Small intestine (tissue), 7 donors: ENCODE data around the gene FDX1. TPM values are rescaled to one million over a fixed set of nuclear protein-coding genes. Genes with fewer than 3 reads are reported as not detected.
"Not testable (repeated sequence)": the region's sequence is repeated elsewhere in the genome, so short reads cannot be mapped to it uniquely, and the experiment has no call there.

Experiments
- DNase-seq, 2 donors: peaks; one replicate each; pipeline versions ENCODE4 v3.0.0 to v3.0.0-alpha.2; 2013
- FAIRE-seq: peaks from 2 replicates; lab custom pipeline; 2012; peaks lifted over from hg19 to GRCh38; lab: Jason Lieb, UNC
- H3K27ac ChIP-seq, 3 donors: one replicate each; pipeline ENCODE4 v1.5.1; 2013; ENCODE audit warnings: low read length in 2 of 3, mild to moderate bottlenecking in 2 of 3, control low read depth in 1 of 3, inconsistent platforms in 1 of 3, low read depth in 1 of 3, moderate library complexity in 1 of 3
- H3K27me3 ChIP-seq, 3 donors: one replicate each; pipeline ENCODE4 v1.6.1; 2013; ENCODE audit warnings: low read length in 3 of 3, inconsistent platforms in 1 of 3; ENCODE audit not compliant: control insufficient read depth in 3 of 3, insufficient read depth in 3 of 3
- H3K36me3 ChIP-seq, 3 donors: one replicate each; pipeline ENCODE4 v1.6.1; 2013; ENCODE audit warnings: low read length in 3 of 3, inconsistent platforms in 1 of 3, low read depth in 1 of 3, mild to moderate bottlenecking in 1 of 3, moderate library complexity in 1 of 3; ENCODE audit not compliant: control insufficient read depth in 3 of 3, insufficient read depth in 2 of 3
- H3K4me1 ChIP-seq, 3 donors: one replicate each; pipeline ENCODE4 v1.6.1; 2013; ENCODE audit warnings: low read length in 2 of 3, inconsistent platforms in 1 of 3, low read depth in 1 of 3, mild to moderate bottlenecking in 1 of 3, moderate library complexity in 1 of 3; ENCODE audit not compliant: control insufficient read depth in 3 of 3, insufficient read depth in 2 of 3
- H3K4me3 ChIP-seq, 3 donors: one replicate each; pipeline ENCODE4 v1.5.1; 2013; ENCODE audit warnings: low read length in 3 of 3, control low read depth in 1 of 3, inconsistent platforms in 1 of 3, low read depth in 1 of 3, mild to moderate bottlenecking in 1 of 3, moderate library complexity in 1 of 3
- H3K9me3 ChIP-seq, 2 donors: one replicate each; pipeline ENCODE4 v1.6.1; 2013; ENCODE audit warnings: low read depth in 1 of 2, low read length in 1 of 2; ENCODE audit not compliant: control insufficient read depth in 2 of 2, insufficient read depth in 1 of 2
- WGBS, 3 donors: extraction: QIAGEN DNeasy Blood & Tissue Kit; methylation state at CpG; one replicate each; pipeline ENCODE4 v1.1.7; 2013; 5-methylcytosine and 5-hydroxymethylcytosine counted together
- polyA plus RNA-seq, 4 donors: library from polyadenylated mRNA; stranded (reverse) in 3 of 4; unstranded in 1 of 4; fragments of 200-250 nt in 3 of 4; fragments of 120-200 nt in 1 of 4; gene quantifications; one replicate each; pipeline versions ENCODE4 v1.2.1 to v1.2.3, GENCODE V29; 2013
- donor health status: healthy with polysubstance abuse.
- donor health status: control.
- donor health status: control.
- donor health status: Bipolar disorder and iron deficiency.
- donor health status: healthy.

Gene FDX1
- polyA plus RNA-seq, 4 donors = 20.4 to 47.0 (median 33.2) TPM

DNA sequence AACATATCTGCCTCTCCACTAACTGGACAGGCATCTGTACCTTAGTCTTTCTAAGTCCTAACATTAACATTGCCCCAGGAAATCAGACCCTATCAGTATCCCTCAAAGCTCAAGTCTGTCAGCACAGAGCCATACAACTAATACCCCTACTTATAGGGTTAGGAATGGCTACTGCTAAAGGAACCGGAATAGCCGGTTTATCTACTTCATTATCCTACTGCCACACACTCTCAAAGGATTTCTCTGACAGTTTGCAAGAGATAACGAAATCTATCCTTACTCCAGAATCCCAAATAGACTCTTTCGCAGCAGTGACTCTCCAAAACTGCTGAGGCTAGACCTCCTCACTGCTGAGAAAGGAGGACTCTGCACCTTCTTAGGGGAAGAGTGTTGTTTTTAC is 24.1 kb upstream of the FDX1 start:
- not testable (repeated sequence) for FAIRE-seq, H3K27me3 ChIP-seq, H3K27ac ChIP-seq, H3K4me1 ChIP-seq, H3K36me3 ChIP-seq, H3K4me3 ChIP-seq
- peaks cover 0 to 15% of the 10 kb centered on the region in 2 donors for H3K9me3 ChIP-seq
- WGBS, 3 donors = 55 to 67% (median 63%) methylated on average over 4 of the region's 4 CpGs
- DNase-seq = peak in 1 of 2 donors; percentile 14

DNA sequence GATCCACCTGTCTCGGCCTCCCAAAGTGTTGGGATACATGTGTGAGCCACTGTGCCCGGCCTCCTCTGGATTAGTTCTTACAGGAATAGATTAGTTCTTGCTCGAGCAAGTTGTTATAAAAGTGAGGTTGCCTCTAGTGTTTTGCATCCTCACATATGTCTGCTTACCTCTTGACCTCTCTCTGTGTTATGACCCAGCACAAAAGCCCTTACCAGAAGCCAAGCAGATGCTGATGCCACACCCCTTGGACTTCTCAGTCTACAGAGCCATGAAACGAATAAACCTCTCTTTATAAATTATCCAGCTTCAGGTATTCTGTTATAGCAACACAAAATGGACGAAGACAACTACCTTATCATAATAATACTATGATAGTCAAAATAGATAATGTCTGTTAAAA is 22.4 kb upstream of the FDX1 start:
- DNase-seq (no peak), FAIRE-seq (no peak)
- Histone ChIP-seq H3K27ac (no peak overlapping the region), H3K27me3 (no peaks in the 10 kb centered on the region), H3K36me3 (no peaks in the 10 kb centered on the region), H3K9me3 (peaks cover 0 to 15% of the 10 kb centered on the region in 2 donors), H3K4me3 (no peak overlapping the region), H3K4me1 (no peaks in the 10 kb centered on the region)
- WGBS, 3 donors = 80 to 85% (median 80%) methylated on average over 5 of the region's 5 CpGs

DNA sequence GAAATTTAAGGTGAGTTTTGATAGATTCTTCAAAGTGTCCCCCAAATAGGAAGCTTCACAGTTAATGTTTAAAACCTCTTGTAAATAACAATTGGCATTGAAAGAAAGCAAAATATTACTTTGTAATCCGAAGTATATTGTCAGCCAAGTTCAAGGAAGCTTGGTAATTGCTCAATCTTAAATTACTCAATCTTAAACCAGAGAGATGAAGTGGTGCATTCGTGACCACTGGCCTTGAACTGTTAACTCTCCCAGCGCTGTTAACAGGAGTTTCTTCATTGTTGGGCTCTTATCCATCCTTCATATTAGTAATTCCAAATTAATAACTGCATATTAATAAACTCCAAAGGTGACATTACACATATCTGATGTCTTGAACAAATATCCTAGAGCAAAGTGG is 20.6 kb upstream of the FDX1 start:
- peaks cover 0 to 15% of the 10 kb centered on the region in 2 donors for H3K9me3 ChIP-seq
- H3K4me3 ChIP-seq = no peak overlapping the region
- FAIRE-seq = no peak
- H3K27me3 ChIP-seq = no peaks in the 10 kb centered on the region
- peak in 1 of 2 donors; percentile 8 for DNase-seq
- no peaks in the 10 kb centered on the region for H3K4me1 ChIP-seq
- H3K36me3 ChIP-seq = no peaks in the 10 kb centered on the region
- WGBS, 3 donors = 10 to 34% (median 27%) methylated on average over 3 of the region's 3 CpGs
- no peak overlapping the region for H3K27ac ChIP-seq

DNA sequence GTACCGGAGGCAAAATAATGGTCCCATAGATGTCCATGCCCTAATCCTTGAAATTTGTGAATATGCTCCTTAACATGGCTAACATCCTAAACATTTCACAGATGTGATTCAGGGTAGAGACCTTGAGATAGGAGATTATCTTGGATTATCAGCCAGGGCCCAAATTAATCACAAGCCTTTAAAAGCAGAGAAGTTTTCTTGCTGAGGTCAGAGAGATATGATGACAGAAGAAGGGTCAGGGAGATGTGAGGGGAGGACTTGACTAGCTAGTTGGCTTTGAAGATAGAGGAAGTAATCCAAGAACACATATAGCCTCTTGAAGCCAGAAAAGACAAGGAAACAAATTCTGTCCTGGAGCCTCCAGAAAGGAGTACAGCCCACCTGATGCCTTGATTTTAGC is 19.1 kb upstream of the FDX1 start:
- FAIRE-seq = no peak
- peaks cover 0 to 15% of the 10 kb centered on the region in 2 donors for H3K9me3 ChIP-seq
- H3K4me1 ChIP-seq = no peaks in the 10 kb centered on the region
- no peak overlapping the region for H3K27ac ChIP-seq
- no peaks in the 10 kb centered on the region for H3K36me3 ChIP-seq
- H3K27me3 ChIP-seq = no peaks in the 10 kb centered on the region
- no peak for DNase-seq
- 91 to 98% (median 96%) methylated on average over 1 of the region's 1 CpG for WGBS, 3 donors
- no peak overlapping the region for H3K4me3 ChIP-seq

DNA sequence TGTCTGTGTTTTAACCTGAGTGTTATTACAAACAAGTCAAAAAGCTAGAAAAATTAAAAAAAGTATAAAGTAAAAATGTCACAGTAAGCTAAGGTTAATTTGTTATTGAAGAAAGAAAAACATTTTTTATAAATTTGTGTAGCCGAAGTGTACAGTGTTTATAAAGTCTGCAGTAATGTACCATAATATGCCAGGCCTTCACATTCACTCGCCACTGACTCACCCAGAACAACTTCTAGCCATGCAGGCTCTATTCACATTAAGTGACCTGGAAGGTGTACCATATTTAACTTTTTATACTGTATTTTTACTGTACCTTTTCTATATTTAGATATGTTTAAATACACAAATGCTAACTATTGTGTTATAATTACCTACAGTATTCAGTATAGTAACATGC is 14.7 kb upstream of the FDX1 start:
- Histone ChIP-seq H3K4me1 (no peaks in the 10 kb centered on the region), H3K27ac (no peak overlapping the region), H3K9me3 (peaks cover 0 to 3% of the 10 kb centered on the region in 2 donors), H3K36me3 (no peaks in the 10 kb centered on the region), H3K4me3 (no peak overlapping the region), H3K27me3 (no peaks in the 10 kb centered on the region)
- DNase-seq (no peak), FAIRE-seq (peak; percentile 39)
- WGBS, 3 donors = 90 to 98% (median 95%) methylated on average over 2 of the region's 2 CpGs

DNA sequence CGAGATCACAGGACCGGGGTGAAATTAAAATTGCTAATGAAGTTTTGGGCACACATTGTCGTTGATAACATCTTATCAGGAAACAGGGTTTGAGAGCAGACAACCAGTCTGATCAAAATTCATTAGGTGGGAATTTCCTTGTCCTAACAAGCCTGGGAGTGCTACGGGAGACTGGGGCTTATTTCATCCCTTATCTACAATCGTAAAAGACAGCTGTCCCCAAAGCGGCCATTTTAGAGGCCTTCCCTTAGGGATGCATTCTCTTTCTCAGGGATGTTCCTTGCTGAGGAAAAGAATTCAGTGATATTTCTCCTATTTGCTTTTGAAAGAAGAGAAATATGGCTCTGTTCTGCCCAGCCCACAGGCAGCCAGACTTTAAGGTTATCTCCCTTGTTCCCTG is 8.1 kb upstream of the FDX1 start:
- 29 to 65% (median 48%) methylated on average over 6 of the region's 6 CpGs for WGBS, 3 donors
- not testable (repeated sequence) for H3K36me3 ChIP-seq, DNase-seq, H3K27ac ChIP-seq, FAIRE-seq, H3K27me3 ChIP-seq, H3K4me3 ChIP-seq, H3K4me1 ChIP-seq
- H3K9me3 ChIP-seq = peaks cover 0 to 11% of the 10 kb centered on the region in 2 donors

DNA sequence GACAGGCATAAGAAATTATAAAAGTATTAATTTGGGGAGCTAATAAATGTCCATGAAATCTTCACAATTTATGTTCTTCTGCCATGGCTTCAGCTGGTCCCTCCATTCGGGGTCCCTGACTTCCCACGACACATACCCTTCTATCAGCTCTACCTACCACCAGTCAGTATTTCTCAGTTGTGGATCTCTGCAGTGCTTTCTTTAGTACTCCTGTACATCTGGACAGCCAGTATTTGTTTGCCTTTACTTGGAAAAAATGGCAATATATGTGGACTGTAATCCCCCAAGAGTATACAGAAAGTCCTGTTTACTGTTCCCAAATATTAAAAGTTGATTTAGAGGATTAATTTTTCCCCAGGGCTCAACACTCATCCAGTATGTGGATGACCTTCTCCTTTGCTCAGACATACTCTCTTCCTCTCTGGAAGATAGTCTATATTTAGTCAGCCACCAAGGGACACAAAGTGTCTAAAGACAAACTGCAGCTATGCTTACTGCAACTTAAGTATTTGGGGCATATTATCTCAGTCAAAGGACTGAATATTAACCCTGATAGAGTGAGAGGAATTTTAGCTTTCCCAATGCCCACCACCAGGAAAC is 7.3 kb upstream of the FDX1 start:
- Histone ChIP-seq H3K36me3 (no peaks in the 10 kb centered on the region), H3K4me3 (no peak overlapping the region), H3K27me3 (no peaks in the 10 kb centered on the region), H3K27ac (no peak overlapping the region), H3K9me3 (peaks cover 0 to 11% of the 10 kb centered on the region in 2 donors), H3K4me1 (no peaks in the 10 kb centered on the region)
- FAIRE-seq (no peak), DNase-seq (no peak)
- WGBS, 3 donors = 86 to 93% (median 89%) methylated on average over 2 of the region's 2 CpGs

DNA sequence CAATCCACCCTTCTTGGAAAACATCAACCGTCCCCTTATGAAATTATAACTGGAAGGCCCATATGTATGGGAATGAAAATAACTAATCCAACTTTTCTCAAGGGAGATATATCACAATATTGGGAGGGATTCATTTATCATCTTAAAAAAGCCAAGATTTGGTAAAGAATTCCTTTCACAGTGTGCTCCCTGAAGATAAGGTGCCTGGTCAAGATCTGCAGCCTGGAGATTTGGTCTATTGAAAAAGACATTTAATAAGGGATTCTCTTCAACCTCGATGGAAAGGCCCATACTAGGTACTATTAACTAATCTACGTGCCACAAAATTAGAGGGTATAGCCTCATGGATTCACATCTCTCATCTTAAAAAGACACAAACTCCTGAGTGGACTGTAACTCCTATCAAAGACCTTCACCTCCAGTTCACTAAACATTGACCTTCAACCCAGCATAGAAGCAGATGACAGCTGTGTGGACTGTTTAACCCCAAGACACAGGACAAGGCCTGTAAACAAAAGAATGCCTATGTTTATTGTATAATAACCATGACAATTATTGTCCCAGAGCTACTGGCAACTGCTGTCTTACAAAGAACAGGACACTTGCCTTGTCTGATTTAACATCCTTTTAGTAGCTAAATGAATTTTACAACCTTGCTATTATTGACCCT is 4.8 kb upstream of the FDX1 start:
- Histone ChIP-seq H3K9me3 (peaks cover 0 to 10% of the 10 kb centered on the region in 2 donors), H3K27ac (no peak overlapping the region), H3K4me3 (no peak overlapping the region), H3K27me3 (no peaks in the 10 kb centered on the region), H3K4me1 (no peaks in the 10 kb centered on the region), H3K36me3 (no peaks in the 10 kb centered on the region)
- WGBS, 3 donors = 90 to 94% (median 90%) methylated on average over 3 of the region's 3 CpGs
- FAIRE-seq (no peak), DNase-seq (no peak)
